Measurements from ENCODE around the gene ETV3.
A peak's percentile ranks its signal among the peaks of the same experiment; 100 is the strongest.

ETV3 gene

DNA sequence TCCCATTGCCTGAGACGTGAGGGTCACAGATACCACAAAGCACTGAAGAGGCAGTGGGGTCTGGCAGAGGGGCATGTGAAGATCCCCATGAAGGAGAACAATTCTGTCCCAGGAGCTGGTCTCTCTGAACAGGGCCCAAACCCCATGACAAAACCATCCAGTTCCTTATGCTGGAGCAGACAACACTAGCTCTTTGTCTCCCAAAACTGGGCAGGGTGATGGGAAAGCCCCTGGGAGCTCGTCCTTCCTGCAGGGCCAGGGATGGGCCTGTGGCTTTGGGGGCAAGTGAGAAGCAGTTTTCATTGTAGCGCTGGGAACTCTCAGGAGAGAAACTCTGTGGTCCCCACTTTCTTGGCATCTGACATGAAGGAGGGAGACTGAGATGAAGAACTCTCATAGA lies 47.4 kb downstream of the ETV3 start:
- DNase-seq (ENCODE audit: low spot score): no peak

DNA sequence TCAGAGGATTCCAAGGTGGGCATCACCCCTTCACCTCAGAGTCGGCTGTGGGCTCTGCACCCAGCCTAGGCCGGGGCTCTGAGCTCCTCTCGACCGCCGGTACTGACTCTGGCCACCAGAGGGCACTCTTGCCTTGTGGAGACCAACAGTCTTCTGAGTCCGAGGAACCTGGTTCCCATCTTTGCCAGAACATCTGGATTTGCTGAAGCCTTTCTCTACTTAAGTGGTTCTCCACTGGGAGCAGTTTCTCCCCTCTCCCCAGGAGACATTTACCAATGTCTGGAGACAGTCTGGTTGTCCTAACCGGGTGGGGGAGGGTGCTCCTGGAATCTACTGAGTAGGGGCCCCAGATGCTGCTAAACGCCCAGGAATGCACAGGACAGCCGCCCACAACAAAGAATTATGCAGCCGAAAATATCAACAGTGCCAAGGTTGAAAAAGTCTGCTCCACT lies 48.0 kb downstream of the ETV3 start:
- DNase-seq (ENCODE audit: low spot score): peak; percentile 93

DNA sequence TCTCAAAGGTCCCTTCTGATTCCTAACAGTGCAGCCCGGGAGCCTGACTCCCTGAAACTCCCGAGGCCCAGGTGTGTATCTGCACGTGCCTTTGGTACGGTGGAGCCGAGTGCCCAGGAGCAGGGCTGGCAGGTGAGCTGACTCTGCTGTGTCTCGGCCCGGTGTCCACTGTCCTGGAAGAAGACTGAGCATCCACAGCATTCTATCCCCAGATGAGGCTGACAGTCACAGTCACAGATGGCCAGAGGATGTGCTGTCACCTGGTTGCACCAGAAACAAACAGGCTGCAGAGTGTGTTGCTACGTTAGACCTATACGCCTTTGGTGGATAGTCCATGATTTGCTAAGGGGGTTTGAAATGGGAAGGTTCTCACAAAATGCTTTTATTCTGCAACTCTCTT lies 48.4 kb downstream of the ETV3 start:
- DNase-seq (ENCODE audit: low spot score): no peak

DNA sequence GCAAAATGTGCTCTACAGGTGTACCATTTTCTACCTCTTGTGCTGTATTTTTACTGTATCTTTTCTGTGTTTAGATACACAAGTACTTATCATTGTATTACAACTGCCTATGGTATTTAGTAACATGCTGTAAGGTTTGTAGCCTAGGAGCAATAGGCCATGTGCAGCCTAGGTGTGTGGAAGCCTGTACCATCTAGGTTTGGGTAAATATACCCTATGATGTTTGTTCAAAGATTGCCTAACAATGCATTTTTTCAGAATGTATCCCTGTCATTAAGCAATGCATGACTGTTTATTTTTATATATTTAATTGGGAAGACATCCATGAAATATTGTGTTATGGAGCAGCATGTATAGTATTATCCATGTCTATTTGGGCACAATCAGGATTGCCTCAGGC lies 49.6 kb downstream of the ETV3 start:
- no peak for DNase-seq (ENCODE audit: low spot score)

DNA sequence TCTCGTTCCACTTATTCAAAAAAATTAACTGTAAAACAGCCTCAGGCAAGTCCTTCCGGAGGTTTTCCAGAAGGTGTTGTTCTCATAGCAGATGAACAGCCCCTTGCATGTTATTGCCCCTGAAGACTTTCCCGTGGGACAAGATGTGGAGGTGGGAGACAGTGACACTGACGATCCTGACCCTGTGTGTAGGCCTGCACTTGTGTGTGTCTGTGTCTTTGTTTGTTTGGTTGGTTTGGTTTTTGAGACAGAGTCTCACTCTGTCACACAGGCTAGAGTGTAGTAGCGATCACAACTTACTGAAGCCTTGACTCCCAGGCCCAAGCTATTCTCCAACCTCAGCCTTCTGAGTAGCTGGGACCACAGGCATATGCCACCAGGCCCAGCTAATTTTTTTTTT lies 51.2 kb downstream of the ETV3 start:
- DNase-seq (ENCODE audit: low spot score): no peak

DNA sequence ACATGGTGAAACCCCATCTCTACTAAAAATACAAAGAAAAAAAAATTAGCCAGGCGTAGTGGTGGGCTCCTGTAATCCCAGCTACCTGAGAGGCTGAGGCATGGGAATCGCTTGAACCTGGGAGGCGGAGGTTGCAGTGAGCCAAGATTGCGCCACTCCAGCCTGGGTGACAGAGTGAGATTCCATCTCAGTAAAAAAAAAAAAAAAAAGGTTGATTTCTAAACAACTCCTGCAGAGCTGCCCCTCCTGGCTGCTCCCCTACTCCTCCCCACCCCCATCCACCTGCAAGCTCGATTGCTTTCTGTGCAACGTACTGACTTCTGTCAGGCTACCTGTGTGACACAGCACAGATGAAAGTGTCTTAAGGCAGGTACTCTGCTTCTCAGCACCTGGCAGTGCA lies 51.9 kb downstream of the ETV3 start:
- no peak for DNase-seq (ENCODE audit: low spot score)

DNA sequence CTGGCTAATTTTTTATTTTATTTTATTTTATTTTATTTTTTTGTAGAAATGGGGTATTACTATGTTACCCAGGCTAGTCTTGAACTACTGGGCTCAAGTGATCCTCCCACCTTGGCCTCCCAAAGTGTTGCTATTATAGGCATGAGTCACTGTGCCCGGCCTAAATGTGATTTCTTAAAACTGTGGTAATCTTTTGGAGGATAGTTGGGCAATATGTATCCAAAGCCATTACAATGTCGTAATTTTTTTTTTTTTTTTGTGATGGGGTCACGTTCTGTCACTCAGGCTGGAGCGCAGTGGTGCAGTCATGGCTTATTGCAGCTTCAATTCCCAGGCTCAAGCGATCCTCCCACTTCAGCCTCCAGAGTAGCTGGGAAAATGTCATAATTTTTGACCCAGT lies 52.8 kb downstream of the ETV3 start:
- DNase-seq (ENCODE audit: low spot score): no peak

DNA sequence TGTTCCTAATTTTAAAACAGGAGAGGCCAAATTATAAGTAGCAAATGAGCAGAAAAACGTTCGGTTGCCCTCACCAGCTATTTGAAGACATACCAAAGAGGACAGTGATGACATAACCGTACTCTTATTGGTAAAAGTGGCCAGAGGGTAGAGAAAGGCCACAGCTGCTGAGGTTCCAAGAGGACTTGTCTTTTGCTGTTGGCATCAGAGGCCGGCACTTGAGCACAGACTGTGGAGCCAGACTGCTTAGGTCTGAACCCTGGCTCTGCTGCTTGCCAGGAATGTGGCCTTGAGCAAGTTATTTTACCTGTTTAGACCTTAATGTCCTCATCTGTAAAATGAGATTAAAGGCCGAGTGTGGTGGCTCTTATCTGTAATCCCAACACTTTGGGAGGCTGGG lies 53.5 kb downstream of the ETV3 start:
- no peak for DNase-seq (ENCODE audit: low spot score)

DNA sequence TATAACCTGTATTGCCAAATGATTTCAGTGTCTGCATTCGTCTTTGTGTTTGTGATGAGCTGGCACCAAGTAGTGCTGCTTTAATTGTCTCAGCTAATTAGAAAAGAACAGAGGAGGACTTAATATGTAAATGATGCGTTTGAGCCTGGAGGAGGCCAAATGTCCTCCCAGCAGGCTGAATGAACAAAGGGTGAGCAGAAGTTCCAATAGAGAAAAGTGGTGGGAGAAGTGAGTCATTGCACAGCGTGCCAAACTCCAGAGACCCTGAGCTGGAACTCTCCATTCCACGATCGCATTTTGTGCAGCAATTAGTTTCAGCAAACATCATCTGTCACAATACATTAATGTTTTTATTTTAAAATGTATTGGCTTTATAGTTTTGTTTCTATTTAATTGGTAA lies 56.5 kb downstream of the ETV3 start:
- no peak for DNase-seq (ENCODE audit: low spot score)

DNA sequence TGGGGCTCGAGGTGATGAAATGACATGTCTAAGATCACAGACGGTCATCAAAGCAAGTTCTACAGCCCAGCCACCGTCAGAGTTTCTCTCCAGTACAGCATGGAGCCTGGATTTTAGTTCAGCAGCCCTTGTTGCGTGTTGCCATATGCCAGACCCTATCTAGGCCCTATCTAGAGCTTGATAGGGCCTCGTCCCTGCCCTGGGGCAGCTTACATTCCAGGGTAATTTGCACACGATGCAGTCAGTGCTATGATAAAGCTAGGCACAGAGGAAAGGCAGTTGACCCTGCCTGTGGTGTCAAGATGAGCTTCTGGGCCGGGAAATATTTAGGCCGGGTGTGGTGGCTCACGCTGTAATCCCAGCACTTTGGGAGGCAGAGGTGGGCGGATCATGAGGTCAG lies 57.5 kb downstream of the ETV3 start:
- DNase-seq (ENCODE audit: low spot score): no peak

DNA sequence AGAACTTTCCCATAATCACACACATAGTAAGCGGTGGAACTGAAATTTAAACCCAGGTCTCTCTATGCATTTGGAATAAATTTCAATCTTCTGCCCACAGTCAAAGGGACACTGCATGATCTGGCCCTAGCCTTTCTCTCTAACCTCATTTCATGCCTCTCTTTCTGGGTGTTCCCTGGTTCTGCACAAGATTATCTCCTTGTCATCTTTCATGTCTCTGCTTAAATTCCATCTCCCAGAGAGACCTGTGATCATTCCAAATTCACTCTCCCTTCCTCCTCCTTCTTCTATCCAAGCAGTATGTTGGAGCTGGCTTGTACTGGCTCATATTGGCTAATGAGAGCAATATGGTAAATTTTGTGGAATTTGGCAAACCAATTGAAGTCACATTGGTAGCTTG lies 60.8 kb downstream of the ETV3 start:
- no peak for DNase-seq (ENCODE audit: low spot score)

DNA sequence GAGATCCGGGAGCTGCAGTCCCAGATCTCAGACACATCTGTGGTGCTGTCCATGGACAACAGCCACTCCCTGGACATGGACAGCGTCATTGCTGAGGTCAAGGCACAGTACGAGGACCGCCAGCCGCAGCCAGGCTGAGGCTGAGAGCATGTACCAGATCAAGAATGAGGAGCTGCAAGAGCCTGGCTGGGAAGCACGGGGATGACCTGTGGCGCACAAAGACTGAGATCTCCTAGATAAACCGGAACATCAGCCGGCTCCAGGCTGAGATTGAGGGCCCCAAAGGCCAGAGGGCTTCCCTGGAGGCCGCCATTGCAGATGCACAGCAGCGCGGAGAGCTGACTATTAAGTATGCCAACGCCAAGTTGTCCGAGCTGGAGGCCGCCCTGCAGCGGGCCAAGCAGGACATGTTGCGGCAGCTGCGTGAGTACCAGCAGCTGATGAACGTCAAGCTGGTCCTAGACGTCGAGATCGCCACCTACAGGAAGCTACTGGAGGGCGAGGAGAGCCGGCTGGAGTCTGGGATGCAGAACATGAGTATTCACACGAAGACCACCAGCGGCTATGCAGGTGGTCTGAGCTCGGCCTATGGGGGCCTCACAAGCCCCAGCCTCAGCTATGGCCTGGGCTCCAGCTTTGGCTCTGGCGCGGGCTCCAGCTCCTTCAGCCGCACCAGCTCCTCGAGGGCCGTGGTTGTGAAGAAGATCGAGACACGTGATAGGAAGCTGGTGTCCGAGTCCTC lies 64.1 kb downstream of the ETV3 start:
- DNase-seq (ENCODE audit: low spot score): peak; percentile 75
